Panc1 (cell line): ENCODE data around the gene GRIP1. TPM values are rescaled to one million over a fixed set of nuclear protein-coding genes. Genes with fewer than 3 reads are reported as not detected.

Experiments
- ATAC-seq: fragments of 200-7000 bp; cut with Tn5 transposase; 2 replicates; pipeline ENCODE4 v1.9.1; 2020; ENCODE audit warnings: mild to moderate bottlenecking, moderate library complexity
- BruUV-seq: library from RNA; stranded (reverse); fragments of 400-500 nt; replicated peaks from 2 replicates; lab custom pipeline; 2021; lab: Mats Ljungman, UMichigan
- CTCF ChIA-PET: fragments of 300-600 bp; sonication (Branson Sonifier 250); formaldehyde crosslinking; loops from one replicate; lab custom pipeline; 2022; ENCODE audit warnings: antibody characterized with exemption; lab: Charles Lee
- POLR2A ChIA-PET: fragments of 300-600 bp; sonication (Branson Sonifier 250); formaldehyde crosslinking; loops from one replicate; lab custom pipeline; 2022; ENCODE audit warnings: antibody characterized with exemption; lab: Charles Lee
- DNase-seq: peaks from one replicate; pipeline ENCODE4 v3.0.0-alpha.2; 2010; ENCODE audit warnings: low read depth, low spot score
- H3K27ac ChIP-seq: 2 replicates; pipeline ENCODE4 v1.5.1; 2011; ENCODE audit warnings: mild to moderate bottlenecking, low read length, inconsistent platforms
- H3K27me3 ChIP-seq: fragments of 200-500 bp; sonication (Bioruptor generic); 2 replicates; pipeline ENCODE4 v1.6.0; 2014; ENCODE audit warnings: low read length, inconsistent platforms; ENCODE audit not compliant: control insufficient read depth, insufficient read depth
- H3K36me3 ChIP-seq: fragments of 200-500 bp; sonication (Bioruptor generic); 2 replicates; pipeline ENCODE4 v1.5.1; 2014; ENCODE audit warnings: inconsistent platforms, mild to moderate bottlenecking, low read length, moderate library complexity; ENCODE audit not compliant: control insufficient read depth, insufficient read depth
- H3K4me1 ChIP-seq: 2 replicates; pipeline ENCODE4 v1.5.1; 2011; ENCODE audit warnings: inconsistent platforms, mild to moderate bottlenecking, low read length, moderate library complexity; ENCODE audit not compliant: control insufficient read depth, insufficient read depth
- H3K4me3 ChIP-seq, 2 experiments: 2 replicates each; pipeline ENCODE4 v1.5.1; 2011 to 2012; ENCODE audit warnings: low read depth in 2 of 2, low read length in 2 of 2, mild to moderate bottlenecking in 2 of 2, inconsistent platforms in 1 of 2, moderate library complexity in 1 of 2
- H3K9me3 ChIP-seq: fragments of 200-500 bp; sonication (Bioruptor generic); 2 replicates; pipeline ENCODE4 v1.5.1; 2014; ENCODE audit warnings: low read depth, mild to moderate bottlenecking, inconsistent platforms, low read length, moderate library complexity; ENCODE audit not compliant: control insufficient read depth, insufficient read depth
- POLR2AphosphoS5 ChIP-seq: IDR thresholded peaks from 2 replicates; pipeline ENCODE4 v1.6.1; 2012; ENCODE audit warnings: mild to moderate bottlenecking, low read depth, low read length, moderate library complexity
- REST ChIP-seq, 2 experiments: IDR thresholded peaks; 2 replicates each; pipeline ENCODE4 v1.6.1; 2011 to 2012; ENCODE audit warnings: low read depth in 2 of 2, control low read depth in 1 of 2, low read length in 1 of 2, mild to moderate bottlenecking in 1 of 2, moderate library complexity in 1 of 2; ENCODE audit not compliant: insufficient read depth in 1 of 2
- SIN3A ChIP-seq: IDR thresholded peaks from 2 replicates; pipeline ENCODE4 v1.6.1; 2012; ENCODE audit warnings: low read depth, mild to moderate bottlenecking, low read length, moderate library complexity, borderline replicate concordance; ENCODE audit not compliant: insufficient read depth
- TCF7L2 ChIP-seq: IDR thresholded peaks from 2 replicates; pipeline ENCODE4 v1.6.1; 2011; ENCODE audit warnings: mild to moderate bottlenecking, low read depth, low read length, inconsistent platforms
- in situ Hi-C: cut with HindIII; loops from 2 replicates; pipeline ENCODE4 v1.10.0; 2016; ENCODE audit warnings: low sequenced_read_pairs, low pct_unique_long_range_greater_than_20kb
- intact Hi-C: fragments of 100-400 bp; cut with micrococcal nuclease; formaldehyde crosslinking; loops from one replicate; pipeline ENCODE4 v1.10.0; 2022; ENCODE audit not compliant: unreplicated experiment
- total RNA-seq: library from RNA; stranded (reverse); gene quantifications from one replicate; pipeline ENCODE4 v1.2.1, GENCODE V29; 2021; ENCODE audit not compliant: unreplicated experiment
- TF ChIP-seq, protein P1 (sequence below): fragments of 450-650 bp; IDR thresholded peaks from 2 replicates; pipeline ENCODE4 v1.5.1; 2017; ENCODE audit warnings: mild to moderate bottlenecking

GRIP1 gene
- total RNA-seq, 1 experiment from 2014 or later = 9.2 TPM

- H3K27me3 ChIP-seq = peaks cover 11% of the 10 kb centered on the region; the same call in 1 of the 2 replicates
- no peak for DNase-seq
- H3K4me3 ChIP-seq = no peak overlapping the region
- H3K4me1 ChIP-seq = no peaks in the 10 kb centered on the region
- H3K27ac ChIP-seq = no peak overlapping the region
- H3K9me3 ChIP-seq = no peaks in the 10 kb centered on the region
- ChIA-PET CTCF (no interaction called here), POLR2A (no interaction called here)
- no TSS peak for BruUV-seq
- no peaks in the 10 kb centered on the region for H3K36me3 ChIP-seq
- no peak for ATAC-seq
- in situ Hi-C loops (no loop called here), intact Hi-C loops (no loop called here)
- TF ChIP-seq TCF7L2 (no peak), SIN3A (no peak), REST (IDR thresholded peaks at IDR 0.05; ENCODE audit: insufficient read depth in 1 of 2, low read depth in 2 of 2, low read length in 1 of 2) (no peak), POLR2AphosphoS5 (no peak)
- TF ChIP-seq, protein P1, sequence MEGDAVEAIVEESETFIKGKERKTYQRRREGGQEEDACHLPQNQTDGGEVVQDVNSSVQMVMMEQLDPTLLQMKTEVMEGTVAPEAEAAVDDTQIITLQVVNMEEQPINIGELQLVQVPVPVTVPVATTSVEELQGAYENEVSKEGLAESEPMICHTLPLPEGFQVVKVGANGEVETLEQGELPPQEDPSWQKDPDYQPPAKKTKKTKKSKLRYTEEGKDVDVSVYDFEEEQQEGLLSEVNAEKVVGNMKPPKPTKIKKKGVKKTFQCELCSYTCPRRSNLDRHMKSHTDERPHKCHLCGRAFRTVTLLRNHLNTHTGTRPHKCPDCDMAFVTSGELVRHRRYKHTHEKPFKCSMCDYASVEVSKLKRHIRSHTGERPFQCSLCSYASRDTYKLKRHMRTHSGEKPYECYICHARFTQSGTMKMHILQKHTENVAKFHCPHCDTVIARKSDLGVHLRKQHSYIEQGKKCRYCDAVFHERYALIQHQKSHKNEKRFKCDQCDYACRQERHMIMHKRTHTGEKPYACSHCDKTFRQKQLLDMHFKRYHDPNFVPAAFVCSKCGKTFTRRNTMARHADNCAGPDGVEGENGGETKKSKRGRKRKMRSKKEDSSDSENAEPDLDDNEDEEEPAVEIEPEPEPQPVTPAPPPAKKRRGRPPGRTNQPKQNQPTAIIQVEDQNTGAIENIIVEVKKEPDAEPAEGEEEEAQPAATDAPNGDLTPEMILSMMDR = no peak
Observed at GRCh38 chr12:66497008-66497897, 181.6 kb downstream of the GRIP1 start.

DNA sequence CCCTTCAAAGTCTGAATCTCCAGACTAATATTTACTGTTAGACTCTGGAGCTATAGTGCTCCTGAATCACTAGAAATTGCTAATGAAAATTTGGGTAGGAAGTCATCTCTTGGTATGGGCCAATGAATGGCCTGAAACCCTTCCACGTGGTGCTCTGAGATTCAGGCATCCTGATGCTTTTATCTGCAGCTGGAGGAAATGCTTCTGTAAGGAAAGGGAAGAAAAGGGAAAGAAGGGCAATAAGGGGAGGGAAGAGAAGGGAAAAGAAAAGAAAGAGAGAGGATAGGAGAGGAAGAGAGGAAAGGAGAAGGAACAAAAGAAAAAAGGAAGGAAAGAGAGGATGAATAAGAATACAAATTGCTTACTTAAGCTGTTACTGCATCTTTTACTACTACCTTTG is 182.3 kb downstream of the GRIP1 start:
- Histone ChIP-seq H3K36me3 (no peaks in the 10 kb centered on the region), H3K4me1 (no peaks in the 10 kb centered on the region), H3K27ac (no peak overlapping the region), H3K9me3 (no peaks in the 10 kb centered on the region), H3K27me3 (peaks cover 11% of the 10 kb centered on the region; the same call in 1 of the 2 replicates), H3K4me3 (no peak overlapping the region)
- ATAC-seq = no peak
- no TSS peak for BruUV-seq
- ChIA-PET POLR2A (no interaction called here), CTCF (no interaction called here)
- TF ChIP-seq SIN3A (no peak), REST (IDR thresholded peaks at IDR 0.05; ENCODE audit: insufficient read depth in 1 of 2, low read depth in 2 of 2, low read length in 1 of 2) (no peak), POLR2AphosphoS5 (no peak), TCF7L2 (no peak)
- TF ChIP-seq, protein P1 = no peak
- in situ Hi-C loops = no loop called here
- no peak for DNase-seq
- intact Hi-C loops = no loop called here
